ENCODE results near the gene SLIT1.

The SLIT1 gene

DNA sequence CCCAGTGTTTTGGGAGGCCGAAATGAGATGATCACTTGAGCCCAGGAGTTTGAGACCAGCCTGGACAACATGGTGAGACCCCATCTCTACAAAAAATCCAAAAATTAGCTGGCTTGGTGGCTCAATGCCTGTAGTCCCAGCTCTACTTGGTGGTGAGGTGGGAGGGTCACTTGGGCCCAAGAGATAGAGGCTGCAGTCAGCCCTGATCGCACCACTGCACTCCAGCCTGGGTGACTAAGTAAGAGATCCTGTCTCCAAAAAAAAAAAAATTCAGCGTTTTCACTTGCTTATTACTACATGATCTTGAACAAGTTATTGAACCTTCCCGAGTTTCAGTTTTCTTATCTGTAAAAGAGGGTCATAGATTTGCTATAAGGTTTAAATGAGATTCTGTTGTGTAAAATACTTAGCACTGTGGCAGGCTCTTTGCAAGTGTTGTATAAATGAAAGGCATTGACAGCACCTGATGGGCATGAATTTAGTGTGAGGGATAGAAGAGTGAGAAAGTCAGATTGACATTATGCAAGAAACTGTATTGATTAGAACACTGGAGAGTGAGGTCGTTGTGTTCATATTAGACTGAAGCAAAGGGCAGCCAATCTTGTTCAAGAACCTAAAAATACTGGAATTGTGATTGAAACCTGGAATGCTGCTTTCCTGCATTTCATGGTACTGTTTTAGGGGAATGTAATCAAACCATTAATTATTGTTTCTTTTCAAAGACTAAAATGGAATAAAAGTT lies 216.9 kb downstream of the SLIT1 start:
- no peak overlapping the region for H3K18ac ChIP-seq (ENCODE audit: low read length)
- H3K23ac ChIP-seq (ENCODE audit: low read length): no peak overlapping the region
- no peak overlapping the region for H2BK15ac ChIP-seq (replicated peaks; ENCODE audit: low read depth)
- H3K79me1 ChIP-seq (ENCODE audit: low read length): no peaks in the 10 kb centered on the region
- no peaks in the 10 kb centered on the region for H3K79me2 ChIP-seq (ENCODE audit: control insufficient read depth, insufficient read depth, low read length)
- no peak overlapping the region for H2AK5ac ChIP-seq (ENCODE audit: low read length)
- no peak overlapping the region for H3K4me2 ChIP-seq (ENCODE audit: low read length)
- WGBS (ENCODE audit: extremely low coverage, insufficient coverage, low lambda C conversion rate): no CpG with 5 or more reads among the region's 5 CpGs
- H3K9ac ChIP-seq (ENCODE audit: low read length): no peak overlapping the region
- no peak overlapping the region for H4K8ac ChIP-seq (ENCODE audit: low read depth, low read length)
- no peak overlapping the region for H3K4me3 ChIP-seq (ENCODE audit: low read length)
- DNase-seq: no peak
- no peak overlapping the region for H2BK5ac ChIP-seq (ENCODE audit: low read length)
- no peak overlapping the region for H3K27ac ChIP-seq (ENCODE audit: low read depth, low read length)
- H3K4me1 ChIP-seq (ENCODE audit: control insufficient read depth, low read depth, low read length): no peaks in the 10 kb centered on the region
- no peak overlapping the region for H4K5ac ChIP-seq (ENCODE audit: low read length)
- H3K4ac ChIP-seq (ENCODE audit: low read depth, low read length): no peak overlapping the region
- no peak overlapping the region for H3K56ac ChIP-seq (ENCODE audit: low read length)
- no peak overlapping the region for H2BK120ac ChIP-seq (ENCODE audit: low read depth, low read length)
- H3K36me3 ChIP-seq (ENCODE audit: control insufficient read depth, insufficient read depth, low read length): no peaks in the 10 kb centered on the region
- no peaks in the 10 kb centered on the region for H3K27me3 ChIP-seq (ENCODE audit: insufficient read depth, low read length, poor library complexity)

DNA sequence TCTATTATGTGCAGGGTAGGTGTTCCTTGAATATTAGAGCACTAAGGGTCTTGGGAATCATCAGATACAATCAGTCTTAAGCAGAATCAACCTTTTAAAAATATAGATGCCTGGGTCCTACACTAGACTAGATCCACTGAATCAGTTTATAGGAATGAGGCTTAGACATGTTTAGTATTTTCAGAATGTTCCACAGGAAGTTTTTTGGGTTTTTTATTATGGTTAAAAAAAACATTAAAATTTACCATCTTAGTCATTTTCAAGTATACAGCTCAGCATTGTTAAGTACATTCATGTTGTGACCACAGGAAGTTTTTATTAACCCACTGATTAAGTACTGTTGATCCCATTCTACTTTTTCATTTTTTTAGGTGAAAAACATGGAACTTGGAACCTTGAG lies 217.9 kb downstream of the SLIT1 start:
- Histone ChIP-seq H2BK120ac (ENCODE audit: low read depth, low read length) (no peak overlapping the region), H3K27ac (ENCODE audit: low read depth, low read length) (no peak overlapping the region), H4K8ac (ENCODE audit: low read depth, low read length) (no peak overlapping the region), H3K23ac (ENCODE audit: low read length) (no peak overlapping the region), H3K27me3 (ENCODE audit: insufficient read depth, low read length, poor library complexity) (no peaks in the 10 kb centered on the region), H2AK5ac (ENCODE audit: low read length) (no peak overlapping the region), H2BK15ac (replicated peaks; ENCODE audit: low read depth) (no peak overlapping the region), H3K4me3 (ENCODE audit: low read length) (no peak overlapping the region), H3K79me2 (ENCODE audit: control insufficient read depth, insufficient read depth, low read length) (no peaks in the 10 kb centered on the region), H3K36me3 (ENCODE audit: control insufficient read depth, insufficient read depth, low read length) (no peaks in the 10 kb centered on the region), H3K4ac (ENCODE audit: low read depth, low read length) (no peak overlapping the region), H3K4me2 (ENCODE audit: low read length) (no peak overlapping the region), H3K9ac (ENCODE audit: low read length) (no peak overlapping the region), H4K5ac (ENCODE audit: low read length) (no peak overlapping the region), H3K18ac (ENCODE audit: low read length) (no peak overlapping the region), H3K79me1 (ENCODE audit: low read length) (no peaks in the 10 kb centered on the region), H3K56ac (ENCODE audit: low read length) (no peak overlapping the region), H3K4me1 (ENCODE audit: control insufficient read depth, low read depth, low read length) (no peaks in the 10 kb centered on the region), H2BK5ac (ENCODE audit: low read length) (no peak overlapping the region)
- no peak for DNase-seq

DNA sequence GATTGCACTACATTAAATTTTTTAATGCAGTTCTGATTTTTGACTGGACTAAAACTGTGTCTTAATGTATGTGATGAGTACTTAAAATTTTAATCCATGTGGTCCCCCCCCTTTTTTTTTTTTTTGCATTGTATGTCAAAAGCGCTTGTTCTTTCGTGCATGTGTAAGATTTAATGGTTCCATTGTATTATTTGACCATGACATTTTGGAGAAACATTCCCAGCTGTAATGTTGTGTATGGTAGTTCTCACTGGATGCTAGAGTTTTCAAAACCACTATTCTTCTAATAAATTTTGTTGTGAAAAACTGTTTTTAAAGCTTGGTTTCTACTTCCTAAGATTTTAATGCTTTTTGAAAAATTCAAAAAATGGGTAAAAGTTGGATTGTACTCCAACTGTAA lies 221.6 kb downstream of the SLIT1 start:
- Histone ChIP-seq H2BK120ac (ENCODE audit: low read depth, low read length) (no peak overlapping the region), H2BK15ac (replicated peaks; ENCODE audit: low read depth) (no peak overlapping the region), H3K79me2 (ENCODE audit: control insufficient read depth, insufficient read depth, low read length) (no peaks in the 10 kb centered on the region), H3K56ac (ENCODE audit: low read length) (no peak overlapping the region), H3K4me3 (ENCODE audit: low read length) (no peak overlapping the region), H3K4me2 (ENCODE audit: low read length) (no peak overlapping the region), H2AK5ac (ENCODE audit: low read length) (no peak overlapping the region), H3K9ac (ENCODE audit: low read length) (no peak overlapping the region), H4K5ac (ENCODE audit: low read length) (no peak overlapping the region), H2BK5ac (ENCODE audit: low read length) (no peak overlapping the region), H3K4ac (ENCODE audit: low read depth, low read length) (no peak overlapping the region), H3K23ac (ENCODE audit: low read length) (no peak overlapping the region), H3K18ac (ENCODE audit: low read length) (no peak overlapping the region), H4K8ac (ENCODE audit: low read depth, low read length) (no peak overlapping the region), H3K4me1 (ENCODE audit: control insufficient read depth, low read depth, low read length) (no peaks in the 10 kb centered on the region), H3K36me3 (ENCODE audit: control insufficient read depth, insufficient read depth, low read length) (no peaks in the 10 kb centered on the region), H3K27me3 (ENCODE audit: insufficient read depth, low read length, poor library complexity) (no peaks in the 10 kb centered on the region), H3K79me1 (ENCODE audit: low read length) (no peaks in the 10 kb centered on the region), H3K27ac (ENCODE audit: low read depth, low read length) (no peak overlapping the region)
- no peak for DNase-seq
- WGBS (ENCODE audit: extremely low coverage, insufficient coverage, low lambda C conversion rate): no CpG with 5 or more reads among the region's 2 CpGs

DNA sequence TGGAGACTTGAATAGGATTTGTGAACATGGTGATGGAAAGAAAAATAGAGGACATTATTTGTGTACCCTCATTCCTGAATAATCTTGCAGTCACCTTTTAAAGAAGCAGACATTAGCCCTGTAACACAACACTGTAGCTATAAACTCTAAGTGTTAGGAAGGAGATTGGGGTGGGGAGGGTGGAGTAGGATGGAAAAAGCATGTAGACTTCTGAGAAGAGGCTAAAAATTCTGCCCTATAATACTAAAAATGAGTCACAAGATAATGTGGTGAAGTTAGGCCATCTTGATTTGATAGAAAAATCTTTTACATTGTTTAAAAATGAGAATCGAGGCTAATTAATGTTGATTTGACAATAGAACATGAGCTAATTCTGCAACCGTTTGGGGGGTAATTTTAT lies 224.9 kb downstream of the SLIT1 start:
- Histone ChIP-seq H3K9ac (ENCODE audit: low read length) (no peak overlapping the region), H2AK5ac (ENCODE audit: low read length) (no peak overlapping the region), H3K4me2 (ENCODE audit: low read length) (no peak overlapping the region), H2BK15ac (replicated peaks; ENCODE audit: low read depth) (no peak overlapping the region), H3K79me1 (ENCODE audit: low read length) (no peaks in the 10 kb centered on the region), H3K4me1 (ENCODE audit: control insufficient read depth, low read depth, low read length) (no peaks in the 10 kb centered on the region), H2BK5ac (ENCODE audit: low read length) (no peak overlapping the region), H3K23ac (ENCODE audit: low read length) (no peak overlapping the region), H4K8ac (ENCODE audit: low read depth, low read length) (no peak overlapping the region), H3K4me3 (ENCODE audit: low read length) (no peak overlapping the region), H3K4ac (ENCODE audit: low read depth, low read length) (no peak overlapping the region), H2BK120ac (ENCODE audit: low read depth, low read length) (no peak overlapping the region), H3K36me3 (ENCODE audit: control insufficient read depth, insufficient read depth, low read length) (no peaks in the 10 kb centered on the region), H3K79me2 (ENCODE audit: control insufficient read depth, insufficient read depth, low read length) (no peaks in the 10 kb centered on the region), H3K27ac (ENCODE audit: low read depth, low read length) (no peak overlapping the region), H4K5ac (ENCODE audit: low read length) (no peak overlapping the region), H3K18ac (ENCODE audit: low read length) (no peak overlapping the region), H3K27me3 (ENCODE audit: insufficient read depth, low read length, poor library complexity) (no peaks in the 10 kb centered on the region), H3K56ac (ENCODE audit: low read length) (no peak overlapping the region)
- WGBS (ENCODE audit: extremely low coverage, insufficient coverage, low lambda C conversion rate): no CpG with 5 or more reads among the region's 2 CpGs
- no peak for DNase-seq

DNA sequence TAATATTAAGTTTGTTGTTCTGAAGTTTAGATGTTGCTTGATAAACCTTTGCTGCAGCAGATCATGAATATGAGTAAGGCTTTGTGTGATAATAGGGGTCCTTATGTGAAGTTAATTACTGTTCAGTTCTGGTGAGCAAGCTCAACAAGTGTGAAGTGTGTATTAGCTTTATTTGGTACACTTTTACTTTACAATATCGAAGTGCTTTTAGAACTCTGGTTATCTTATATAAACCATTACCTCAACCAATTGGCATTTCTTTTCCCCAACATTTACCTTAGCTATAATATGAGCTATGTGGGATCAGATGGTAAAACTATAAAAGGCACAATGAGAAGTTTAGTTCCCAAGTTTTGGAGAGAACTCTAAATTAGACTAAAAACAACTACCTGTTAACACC lies 226.0 kb downstream of the SLIT1 start:
- H3K4ac ChIP-seq (ENCODE audit: low read depth, low read length): no peak overlapping the region
- H3K27me3 ChIP-seq (ENCODE audit: insufficient read depth, low read length, poor library complexity): no peaks in the 10 kb centered on the region
- no peak overlapping the region for H2BK5ac ChIP-seq (ENCODE audit: low read length)
- no peak overlapping the region for H3K4me3 ChIP-seq (ENCODE audit: low read length)
- no CpG with 5 or more reads among the region's 1 CpG for WGBS (ENCODE audit: extremely low coverage, insufficient coverage, low lambda C conversion rate)
- H3K79me1 ChIP-seq (ENCODE audit: low read length): no peaks in the 10 kb centered on the region
- H2BK120ac ChIP-seq (ENCODE audit: low read depth, low read length): no peak overlapping the region
- no peak overlapping the region for H3K18ac ChIP-seq (ENCODE audit: low read length)
- H2BK15ac ChIP-seq (replicated peaks; ENCODE audit: low read depth): no peak overlapping the region
- H3K56ac ChIP-seq (ENCODE audit: low read length): no peak overlapping the region
- no peak overlapping the region for H3K27ac ChIP-seq (ENCODE audit: low read depth, low read length)
- H4K5ac ChIP-seq (ENCODE audit: low read length): no peak overlapping the region
- no peak for DNase-seq
- H3K4me2 ChIP-seq (ENCODE audit: low read length): no peak overlapping the region
- no peak overlapping the region for H3K23ac ChIP-seq (ENCODE audit: low read length)
- no peak overlapping the region for H2AK5ac ChIP-seq (ENCODE audit: low read length)
- H3K4me1 ChIP-seq (ENCODE audit: control insufficient read depth, low read depth, low read length): no peaks in the 10 kb centered on the region
- no peaks in the 10 kb centered on the region for H3K79me2 ChIP-seq (ENCODE audit: control insufficient read depth, insufficient read depth, low read length)
- no peaks in the 10 kb centered on the region for H3K36me3 ChIP-seq (ENCODE audit: control insufficient read depth, insufficient read depth, low read length)
- no peak overlapping the region for H4K8ac ChIP-seq (ENCODE audit: low read depth, low read length)
- no peak overlapping the region for H3K9ac ChIP-seq (ENCODE audit: low read length)

DNA sequence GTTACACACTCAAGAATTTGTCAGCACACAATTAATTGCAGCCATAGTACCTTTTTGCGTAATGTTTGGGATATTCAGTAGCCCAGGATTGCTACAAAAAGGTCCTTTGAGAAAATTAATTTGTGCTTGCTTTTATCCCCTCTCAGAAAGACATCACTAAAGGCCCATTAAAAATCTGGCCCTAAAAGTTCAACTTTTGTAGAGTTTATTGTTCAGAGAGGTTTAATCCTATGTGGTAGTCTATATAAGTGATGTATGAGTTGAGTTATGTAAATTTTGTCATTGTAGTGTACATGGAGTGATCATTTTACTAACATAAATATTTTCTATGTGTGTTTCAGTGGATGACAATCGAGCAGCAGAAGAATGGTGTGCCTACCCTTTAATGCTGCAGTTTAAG lies 227.7 kb downstream of the SLIT1 start:
- Histone ChIP-seq H2BK120ac (ENCODE audit: low read depth, low read length) (no peak overlapping the region), H3K56ac (ENCODE audit: low read length) (no peak overlapping the region), H3K4me1 (ENCODE audit: control insufficient read depth, low read depth, low read length) (no peaks in the 10 kb centered on the region), H3K23ac (ENCODE audit: low read length) (no peak overlapping the region), H3K9ac (ENCODE audit: low read length) (no peak overlapping the region), H3K36me3 (ENCODE audit: control insufficient read depth, insufficient read depth, low read length) (no peaks in the 10 kb centered on the region), H3K4me2 (ENCODE audit: low read length) (no peak overlapping the region), H2AK5ac (ENCODE audit: low read length) (no peak overlapping the region), H3K4me3 (ENCODE audit: low read length) (no peak overlapping the region), H3K18ac (ENCODE audit: low read length) (no peak overlapping the region), H4K5ac (ENCODE audit: low read length) (no peak overlapping the region), H2BK15ac (replicated peaks; ENCODE audit: low read depth) (no peak overlapping the region), H3K79me2 (ENCODE audit: control insufficient read depth, insufficient read depth, low read length) (no peaks in the 10 kb centered on the region), H3K4ac (ENCODE audit: low read depth, low read length) (no peak overlapping the region), H3K27me3 (ENCODE audit: insufficient read depth, low read length, poor library complexity) (no peaks in the 10 kb centered on the region), H4K8ac (ENCODE audit: low read depth, low read length) (no peak overlapping the region), H3K79me1 (ENCODE audit: low read length) (no peaks in the 10 kb centered on the region), H3K27ac (ENCODE audit: low read depth, low read length) (no peak overlapping the region), H2BK5ac (ENCODE audit: low read length) (no peak overlapping the region)
- DNase-seq: no peak
- no CpG with 5 or more reads among the region's 2 CpGs for WGBS (ENCODE audit: extremely low coverage, insufficient coverage, low lambda C conversion rate)
